ENCODE results near the gene SRA1. TPM values are rescaled to one million over a fixed set of nuclear protein-coding genes. Genes with fewer than 3 reads are reported as not detected.

SRA1 gene
- total RNA-seq, 3 donors from 2014 or later, result 57.6 to 68.6 (median 67.7) TPM

GRCh38 chr5:140550147-140551079, 6.9 kb downstream of the SRA1 start:
- peaks cover 22% of the 10 kb centered on the region for H3K36me3 Mint-ChIP-seq (ENCODE audit: insufficient read depth)
- no peaks in the 10 kb centered on the region for H3K9me3 Mint-ChIP-seq
- H3K4me3 Mint-ChIP-seq, result no peak overlapping the region
- no peaks in the 10 kb centered on the region for H3K27me3 Mint-ChIP-seq (ENCODE audit: low read depth)
- H3K4me1 Mint-ChIP-seq (ENCODE audit: low read depth), result peaks cover 56% of the 10 kb centered on the region
- DNase-seq, result no peak
- no peak for ATAC-seq

GRCh38 chr5:140549237-140550144, 7.8 kb downstream of the SRA1 start:
- DNase-seq (no peak), ATAC-seq (no peak)
- Mint-ChIP-seq H3K9me3 (no peaks in the 10 kb centered on the region), H3K4me1 (ENCODE audit: low read depth) (peaks cover 47% of the 10 kb centered on the region), H3K27me3 (ENCODE audit: low read depth) (no peaks in the 10 kb centered on the region), H3K4me3 (peak overlapping the region; percentile 82), H3K36me3 (ENCODE audit: insufficient read depth) (peaks cover 26% of the 10 kb centered on the region)

- DNase-seq (no peak), ATAC-seq (no peak)
- Mint-ChIP-seq H3K36me3 (ENCODE audit: insufficient read depth) (peaks cover 30% of the 10 kb centered on the region), H3K27me3 (ENCODE audit: low read depth) (no peaks in the 10 kb centered on the region), H3K4me3 (peak overlapping the region; percentile 82), H3K9me3 (no peaks in the 10 kb centered on the region), H3K4me1 (ENCODE audit: low read depth) (peaks cover 40% of the 10 kb centered on the region)
These were observed 8.5 kb downstream of the SRA1 start for GRCh38 chr5:140548791-140549190.

- ATAC-seq (peak in 1 of 2 donors; percentile 6), DNase-seq (no peak)
- peaks cover 35% of the 10 kb centered on the region for H3K4me1 Mint-ChIP-seq (ENCODE audit: low read depth)
- peak overlapping the region; percentile 82 for H3K4me3 Mint-ChIP-seq
- peaks cover 26% of the 10 kb centered on the region for H3K36me3 Mint-ChIP-seq (ENCODE audit: insufficient read depth)
- no peaks in the 10 kb centered on the region for H3K27me3 Mint-ChIP-seq (ENCODE audit: low read depth)
- no peaks in the 10 kb centered on the region for H3K9me3 Mint-ChIP-seq
These were observed 9.0 kb downstream of the SRA1 start for GRCh38 chr5:140548300-140548688.

- DNase-seq (peak; percentile 81), ATAC-seq (peak; percentile 98)
- peaks cover 23% of the 10 kb centered on the region for H3K36me3 Mint-ChIP-seq (ENCODE audit: insufficient read depth)
- H3K27me3 Mint-ChIP-seq (ENCODE audit: low read depth), result no peaks in the 10 kb centered on the region
- peaks cover 30% of the 10 kb centered on the region for H3K4me1 Mint-ChIP-seq (ENCODE audit: low read depth)
- no peaks in the 10 kb centered on the region for H3K9me3 Mint-ChIP-seq
- peak within 1 kb of the TSS; percentile 82 for H3K4me3 Mint-ChIP-seq
These were observed 9.6 kb downstream of the SRA1 start, which contains the start of gene EIF4EBP3 for GRCh38 chr5:140547508-140548299. EIF4EBP3 (plus strand) TSS chr5:140547662; CDS start chr5:140547738, 76 bp downstream.

GRCh38 chr5:140546851-140547507, 10.3 kb downstream of the SRA1 start:
- no peak for DNase-seq
- Mint-ChIP-seq H3K4me1 (ENCODE audit: low read depth) (peaks cover 28% of the 10 kb centered on the region), H3K4me3 (peak overlapping the region; percentile 82), H3K9me3 (no peaks in the 10 kb centered on the region), H3K27me3 (ENCODE audit: low read depth) (no peaks in the 10 kb centered on the region), H3K36me3 (ENCODE audit: insufficient read depth) (peaks cover 24% of the 10 kb centered on the region)
- peak in 1 of 2 donors; percentile 2 for ATAC-seq

- Mint-ChIP-seq H3K4me1 (ENCODE audit: low read depth) (peaks cover 23% of the 10 kb centered on the region), H3K9me3 (no peaks in the 10 kb centered on the region), H3K36me3 (ENCODE audit: insufficient read depth) (peaks cover 25% of the 10 kb centered on the region), H3K27me3 (ENCODE audit: low read depth) (no peaks in the 10 kb centered on the region), H3K4me3 (no peak overlapping the region)
- ATAC-seq (no peak), DNase-seq (no peak)
These were observed 11.7 kb downstream of the SRA1 start for GRCh38 chr5:140545606-140546005.

- Mint-ChIP-seq H3K36me3 (ENCODE audit: insufficient read depth) (peaks cover 24% of the 10 kb centered on the region), H3K27me3 (ENCODE audit: low read depth) (no peaks in the 10 kb centered on the region), H3K4me1 (ENCODE audit: low read depth) (peaks cover 19% of the 10 kb centered on the region), H3K4me3 (no peak overlapping the region), H3K9me3 (no peaks in the 10 kb centered on the region)
- no peak for ATAC-seq
- no peak for DNase-seq
These were observed 12.3 kb downstream of the SRA1 start for GRCh38 chr5:140544986-140545385.

- Mint-ChIP-seq H3K9me3 (no peaks in the 10 kb centered on the region), H3K4me1 (ENCODE audit: low read depth) (peaks cover 2% of the 10 kb centered on the region), H3K27me3 (ENCODE audit: low read depth) (no peaks in the 10 kb centered on the region), H3K4me3 (no peak overlapping the region), H3K36me3 (ENCODE audit: insufficient read depth) (peaks cover 31% of the 10 kb centered on the region)
- DNase-seq (no peak), ATAC-seq (no peak)
These were observed 14.3 kb downstream of the SRA1 start for GRCh38 chr5:140542972-140543371.

- peaks cover 39% of the 10 kb centered on the region for H3K36me3 Mint-ChIP-seq (ENCODE audit: insufficient read depth)
- no peaks in the 10 kb centered on the region for H3K27me3 Mint-ChIP-seq (ENCODE audit: low read depth)
- no peak for ATAC-seq
- H3K4me1 Mint-ChIP-seq (ENCODE audit: low read depth), result no peaks in the 10 kb centered on the region
- DNase-seq, result no peak
- no peak overlapping the region for H3K4me3 Mint-ChIP-seq
- no peaks in the 10 kb centered on the region for H3K9me3 Mint-ChIP-seq
These were observed 17.0 kb downstream of the SRA1 start for GRCh38 chr5:140540227-140540626.

GRCh38 chr5:140524003-140524402, 33.3 kb downstream of the SRA1 start:
- no peak overlapping the region for H3K4me3 Mint-ChIP-seq
- ATAC-seq, result no peak
- H3K9me3 Mint-ChIP-seq, result no peaks in the 10 kb centered on the region
- no peak for DNase-seq
- H3K36me3 Mint-ChIP-seq (ENCODE audit: insufficient read depth), result peaks cover 28% of the 10 kb centered on the region
- no peaks in the 10 kb centered on the region for H3K27me3 Mint-ChIP-seq (ENCODE audit: low read depth)
- no peaks in the 10 kb centered on the region for H3K4me1 Mint-ChIP-seq (ENCODE audit: low read depth)

- H3K4me3 Mint-ChIP-seq, result no peak overlapping the region
- no peaks in the 10 kb centered on the region for H3K4me1 Mint-ChIP-seq (ENCODE audit: low read depth)
- no peaks in the 10 kb centered on the region for H3K27me3 Mint-ChIP-seq (ENCODE audit: low read depth)
- peaks cover 34% of the 10 kb centered on the region for H3K36me3 Mint-ChIP-seq (ENCODE audit: insufficient read depth)
- no peaks in the 10 kb centered on the region for H3K9me3 Mint-ChIP-seq
- ATAC-seq (no peak), DNase-seq (no peak)
These were observed 44.1 kb downstream of the SRA1 start for GRCh38 chr5:140513124-140513523.

GRCh38 chr5:140509898-140510297, 47.4 kb downstream of the SRA1 start:
- Mint-ChIP-seq H3K27me3 (ENCODE audit: low read depth) (no peaks in the 10 kb centered on the region), H3K36me3 (ENCODE audit: insufficient read depth) (peaks cover 36% of the 10 kb centered on the region), H3K9me3 (no peaks in the 10 kb centered on the region), H3K4me1 (ENCODE audit: low read depth) (no peaks in the 10 kb centered on the region), H3K4me3 (no peak overlapping the region)
- DNase-seq (no peak), ATAC-seq (no peak)
